ENCODE data around the gene SORD. TPM values are rescaled to one million over a fixed set of nuclear protein-coding genes. Genes with fewer than 3 reads are reported as not detected.

Gene SORD
- total RNA-seq, 1 donor from 2014 or later = 36.7 TPM

DNA sequence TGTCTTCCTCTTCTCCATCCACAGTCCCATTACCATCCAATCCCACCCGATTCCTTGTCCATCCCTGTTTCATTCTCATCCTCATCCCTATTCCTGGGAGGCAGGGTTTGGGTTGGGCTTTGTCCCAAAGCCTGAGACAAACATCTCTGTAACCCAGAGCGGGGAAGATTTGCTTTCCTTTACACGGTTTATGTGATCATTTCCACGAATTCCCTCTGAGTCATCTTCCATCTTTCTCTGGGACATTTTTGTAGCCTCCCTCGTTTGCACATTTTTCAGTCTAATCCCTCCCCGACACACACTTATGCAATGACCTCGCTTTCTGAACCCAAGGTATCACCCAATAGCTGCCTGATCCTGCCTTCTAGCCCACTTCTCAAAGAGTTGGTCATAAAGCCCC lies 68.2 kb downstream of the SORD start:
- Histone ChIP-seq H2AFZ (replicated peaks) (no peak overlapping the region), H4K20me1 (ENCODE audit: low read depth) (no peaks in the 10 kb centered on the region), H3K4me2 (no peak overlapping the region), H3K27ac (no peak overlapping the region), H3K4me3 (no peak overlapping the region), H3K9me3 (ENCODE audit: low read depth) (no peaks in the 10 kb centered on the region), H3K4me1 (no peaks in the 10 kb centered on the region), H3F3A (ENCODE audit: low read depth) (no peaks in the 10 kb centered on the region), H3K36me3 (no peaks in the 10 kb centered on the region), H3K79me2 (ENCODE audit: low read depth) (no peaks in the 10 kb centered on the region), H3K9ac (no peak overlapping the region), H3K27me3 (peaks cover 12% of the 10 kb centered on the region)
- H3K27me3 Mint-ChIP-seq (ENCODE audit: insufficient read depth, low read depth) = peaks cover 8% of the 10 kb centered on the region
- no peak for DNase-seq (ENCODE audit: low spot score)
- TF ChIP-seq EZH2 (IDR thresholded peaks at IDR 0.05) (no peak), EZH2phosphoT487 (IDR thresholded peaks at IDR 0.05) (no peak)
- TF ChIP-seq, protein P1, sequence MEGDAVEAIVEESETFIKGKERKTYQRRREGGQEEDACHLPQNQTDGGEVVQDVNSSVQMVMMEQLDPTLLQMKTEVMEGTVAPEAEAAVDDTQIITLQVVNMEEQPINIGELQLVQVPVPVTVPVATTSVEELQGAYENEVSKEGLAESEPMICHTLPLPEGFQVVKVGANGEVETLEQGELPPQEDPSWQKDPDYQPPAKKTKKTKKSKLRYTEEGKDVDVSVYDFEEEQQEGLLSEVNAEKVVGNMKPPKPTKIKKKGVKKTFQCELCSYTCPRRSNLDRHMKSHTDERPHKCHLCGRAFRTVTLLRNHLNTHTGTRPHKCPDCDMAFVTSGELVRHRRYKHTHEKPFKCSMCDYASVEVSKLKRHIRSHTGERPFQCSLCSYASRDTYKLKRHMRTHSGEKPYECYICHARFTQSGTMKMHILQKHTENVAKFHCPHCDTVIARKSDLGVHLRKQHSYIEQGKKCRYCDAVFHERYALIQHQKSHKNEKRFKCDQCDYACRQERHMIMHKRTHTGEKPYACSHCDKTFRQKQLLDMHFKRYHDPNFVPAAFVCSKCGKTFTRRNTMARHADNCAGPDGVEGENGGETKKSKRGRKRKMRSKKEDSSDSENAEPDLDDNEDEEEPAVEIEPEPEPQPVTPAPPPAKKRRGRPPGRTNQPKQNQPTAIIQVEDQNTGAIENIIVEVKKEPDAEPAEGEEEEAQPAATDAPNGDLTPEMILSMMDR (IDR thresholded peaks at IDR 0.05) = no peak
- no peak overlapping the region for H3K4me3 Mint-ChIP-seq
- no peak overlapping the region for H3K27ac Mint-ChIP-seq
- H3K4me1 Mint-ChIP-seq = no peaks in the 10 kb centered on the region
- no peaks in the 10 kb centered on the region for H3K36me3 Mint-ChIP-seq
- no peaks in the 10 kb centered on the region for H3K9me3 Mint-ChIP-seq

DNA sequence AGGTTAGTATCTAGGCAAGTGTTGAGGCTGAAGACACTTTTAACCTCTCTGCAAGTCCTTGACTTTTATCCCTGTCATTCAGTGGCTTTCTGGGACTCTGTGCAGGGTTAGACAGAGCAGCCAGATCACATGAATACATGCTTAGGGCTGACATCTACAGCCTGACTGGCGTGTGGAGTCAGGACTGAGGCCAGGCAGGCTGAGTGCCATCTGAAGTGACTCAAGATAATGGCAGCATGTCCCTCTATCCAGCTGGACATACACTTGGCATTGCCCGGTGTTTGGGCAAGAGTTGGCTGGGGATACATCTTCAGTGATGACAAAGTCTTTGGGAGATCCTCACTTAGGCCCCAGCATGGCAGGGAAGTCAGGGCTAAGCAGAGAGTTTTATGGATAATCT lies 68.6 kb downstream of the SORD start:
- Histone ChIP-seq H2AFZ (replicated peaks) (no peak overlapping the region), H3K36me3 (no peaks in the 10 kb centered on the region), H3K4me2 (no peak overlapping the region), H3K27ac (no peak overlapping the region), H3F3A (ENCODE audit: low read depth) (no peaks in the 10 kb centered on the region), H3K9ac (no peak overlapping the region), H3K9me3 (ENCODE audit: low read depth) (no peaks in the 10 kb centered on the region), H3K79me2 (ENCODE audit: low read depth) (no peaks in the 10 kb centered on the region), H3K4me1 (no peaks in the 10 kb centered on the region), H3K4me3 (no peak overlapping the region), H3K27me3 (peaks cover 12% of the 10 kb centered on the region), H4K20me1 (ENCODE audit: low read depth) (no peaks in the 10 kb centered on the region)
- Mint-ChIP-seq H3K4me3 (no peak overlapping the region), H3K4me1 (no peaks in the 10 kb centered on the region), H3K27ac (no peak overlapping the region), H3K9me3 (no peaks in the 10 kb centered on the region), H3K27me3 (ENCODE audit: insufficient read depth, low read depth) (peaks cover 8% of the 10 kb centered on the region), H3K36me3 (no peaks in the 10 kb centered on the region)
- DNase-seq (ENCODE audit: low spot score) = no peak
- TF ChIP-seq EZH2 (IDR thresholded peaks at IDR 0.05) (no peak), EZH2phosphoT487 (IDR thresholded peaks at IDR 0.05) (no peak)
- TF ChIP-seq, protein P1 (IDR thresholded peaks at IDR 0.05) = no peak

DNA sequence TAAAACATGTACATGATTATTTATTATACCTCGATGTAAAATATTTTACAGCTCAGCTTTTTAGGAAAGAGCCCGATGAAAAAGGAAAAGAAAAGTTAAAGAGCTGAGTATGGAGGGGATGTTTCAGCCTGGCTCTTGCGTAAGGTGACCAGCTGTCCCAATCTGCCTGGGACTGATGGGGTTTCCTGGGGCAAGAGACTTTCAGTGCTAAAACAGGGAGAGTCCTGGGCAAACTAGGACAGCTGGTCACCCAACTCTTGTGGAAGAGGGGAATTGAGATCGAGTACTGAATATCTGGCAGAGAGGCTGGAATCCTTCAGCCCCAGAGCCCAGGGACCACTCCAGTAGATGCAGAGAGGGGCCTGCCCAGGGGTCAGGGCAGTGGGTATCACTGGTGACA lies 70.0 kb downstream of the SORD start:
- no peaks in the 10 kb centered on the region for H3K79me2 ChIP-seq (ENCODE audit: low read depth)
- peaks cover 12% of the 10 kb centered on the region for H3K27me3 ChIP-seq
- no peak overlapping the region for H2AFZ ChIP-seq (replicated peaks)
- H3K27ac Mint-ChIP-seq = no peak overlapping the region
- no peak overlapping the region for H3K4me3 ChIP-seq
- no peaks in the 10 kb centered on the region for H3K36me3 ChIP-seq
- H3K4me1 Mint-ChIP-seq = no peaks in the 10 kb centered on the region
- no peaks in the 10 kb centered on the region for H3K9me3 Mint-ChIP-seq
- no peaks in the 10 kb centered on the region for H4K20me1 ChIP-seq (ENCODE audit: low read depth)
- no peaks in the 10 kb centered on the region for H3K36me3 Mint-ChIP-seq
- H3F3A ChIP-seq (ENCODE audit: low read depth) = no peaks in the 10 kb centered on the region
- no peak overlapping the region for H3K27ac ChIP-seq
- H3K9me3 ChIP-seq (ENCODE audit: low read depth) = no peaks in the 10 kb centered on the region
- peaks cover 10% of the 10 kb centered on the region for H3K27me3 Mint-ChIP-seq (ENCODE audit: insufficient read depth, low read depth)
- H3K4me2 ChIP-seq = no peak overlapping the region
- no peak overlapping the region for H3K4me3 Mint-ChIP-seq
- no peak for DNase-seq (ENCODE audit: low spot score)
- TF ChIP-seq, protein P1 (IDR thresholded peaks at IDR 0.05) = no peak
- no peak for TF ChIP-seq EZH2 (IDR thresholded peaks at IDR 0.05)
- no peak for TF ChIP-seq EZH2phosphoT487 (IDR thresholded peaks at IDR 0.05)
- H3K9ac ChIP-seq = no peak overlapping the region
- no peaks in the 10 kb centered on the region for H3K4me1 ChIP-seq
